ENCODE results near the gene CAMTA1. TPM values are rescaled to one million over a fixed set of nuclear protein-coding genes. Genes with fewer than 3 reads are reported as not detected.

Gene CAMTA1
- total RNA-seq, 1 experiment from 2014 or later: 69.0 TPM

DNA sequence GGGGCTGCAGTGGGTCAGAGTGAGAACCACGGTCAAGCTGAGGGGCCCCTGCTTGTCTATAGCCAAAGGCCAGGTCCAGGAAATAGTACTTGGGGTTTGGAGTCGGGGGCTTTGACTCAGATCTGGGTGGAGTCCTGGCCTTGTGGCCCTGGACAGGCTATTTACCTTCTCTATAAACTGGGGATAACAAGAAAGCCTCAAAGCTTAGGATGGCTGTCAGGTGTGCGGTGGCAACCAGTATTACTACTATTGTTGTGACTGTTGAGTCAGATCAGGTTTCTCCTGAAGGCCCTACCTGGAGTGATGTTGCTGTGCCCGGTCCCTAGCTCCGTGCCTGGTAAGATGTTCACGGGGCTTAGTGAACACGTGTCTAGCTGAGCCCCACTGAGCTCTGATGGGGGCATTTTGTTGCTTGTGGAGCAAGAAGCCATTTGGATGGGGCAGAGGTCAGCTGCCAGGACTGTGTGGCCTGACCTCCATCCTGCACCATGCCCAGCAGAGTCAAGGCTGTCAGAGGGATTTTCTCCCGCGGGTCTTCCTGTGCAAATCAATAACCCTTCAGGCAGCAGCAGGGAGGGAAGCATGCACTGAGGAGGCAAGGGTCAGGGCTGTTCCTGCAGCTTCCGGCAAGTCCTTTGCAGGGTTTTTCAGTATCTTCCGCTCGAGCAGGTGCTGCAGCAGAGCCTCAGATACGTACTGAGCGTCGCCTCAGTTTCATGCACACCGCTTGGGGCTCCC is 170.3 kb downstream of the CAMTA1 start:
- no peak for DNase-seq (ENCODE audit: low read depth)

DNA sequence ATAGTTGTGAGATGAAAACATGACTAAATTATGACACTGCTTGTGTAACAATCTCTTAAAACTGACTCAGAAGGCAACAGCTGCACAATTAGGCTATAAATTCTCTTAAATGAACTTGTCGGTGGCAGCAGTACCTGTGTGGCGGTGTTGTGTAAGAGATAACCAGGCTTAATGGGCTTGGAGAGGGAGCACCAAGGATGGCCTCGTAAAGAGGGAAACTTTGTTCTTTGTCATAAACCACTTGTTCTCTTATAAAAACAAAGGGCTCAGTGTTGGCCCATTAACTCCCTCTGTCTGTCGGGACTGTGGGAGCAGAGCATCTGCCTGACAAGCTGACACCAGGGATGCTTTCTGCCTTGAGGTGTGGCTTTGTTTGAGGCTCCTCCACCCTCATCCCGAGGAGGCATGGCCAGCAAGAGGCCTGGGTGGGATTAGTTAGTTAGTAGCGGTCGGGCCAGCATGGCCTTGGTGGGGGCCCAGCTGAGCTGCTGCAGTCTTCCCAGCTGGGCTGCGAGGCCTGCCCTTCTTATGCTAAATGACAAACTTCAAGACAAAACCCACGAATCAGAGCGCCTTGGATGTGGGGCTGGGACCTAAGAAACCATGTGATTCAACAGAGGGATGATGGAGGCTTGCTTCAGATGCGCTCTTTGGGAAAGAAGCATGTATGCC is 171.4 kb downstream of the CAMTA1 start:
- DNase-seq (ENCODE audit: low read depth): peak; percentile 38

DNA sequence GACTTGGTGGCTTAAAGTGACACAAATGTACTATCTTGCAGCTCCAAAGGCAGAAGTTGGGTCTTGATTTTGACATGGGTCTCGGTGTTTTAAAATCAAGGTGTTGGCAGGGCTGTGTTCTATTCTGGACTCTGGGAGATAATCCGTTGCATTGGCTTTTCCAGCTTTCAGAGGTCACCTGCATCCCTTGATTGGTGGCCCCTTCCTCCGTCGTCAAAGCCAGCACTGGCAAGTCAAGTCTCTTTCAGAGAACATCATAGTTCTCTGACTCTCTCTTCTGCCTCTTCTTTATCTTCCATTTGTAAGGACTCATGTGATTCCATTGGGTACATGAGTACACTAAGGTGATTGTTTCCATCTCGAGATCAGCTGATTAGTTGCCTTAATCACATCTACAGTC is 172.1 kb downstream of the CAMTA1 start:
- no peak for DNase-seq (ENCODE audit: low read depth)

DNA sequence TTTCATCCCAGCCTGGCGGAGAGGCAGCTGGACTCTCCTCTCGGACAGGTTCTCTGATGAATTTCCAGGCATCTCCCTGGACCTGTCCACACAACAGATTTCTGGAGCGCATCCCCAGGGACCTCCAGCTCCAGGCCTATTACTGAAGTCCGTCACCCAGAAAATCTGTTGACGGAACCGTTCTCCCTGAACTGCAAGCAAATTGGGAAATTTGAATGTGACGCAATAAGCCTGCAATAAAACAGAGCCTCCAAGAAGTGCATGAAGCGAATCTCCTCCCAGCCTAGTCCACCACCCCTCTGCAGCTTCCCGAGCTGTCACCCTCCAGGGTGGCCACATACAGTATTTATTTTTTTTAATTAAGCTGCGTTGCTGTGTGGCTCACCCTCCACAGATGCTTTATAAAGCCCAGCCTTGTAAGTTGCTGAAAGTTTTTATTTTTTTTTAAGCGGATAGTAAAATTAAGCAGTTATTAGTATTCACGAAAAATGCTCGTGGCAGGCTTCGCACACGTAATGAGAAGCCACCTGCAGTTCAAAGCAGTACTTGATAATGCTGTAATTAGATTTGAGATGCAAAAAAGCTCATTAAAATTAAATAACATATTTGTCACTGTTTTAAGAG is 173.3 kb downstream of the CAMTA1 start:
- DNase-seq (ENCODE audit: low read depth): no peak

DNA sequence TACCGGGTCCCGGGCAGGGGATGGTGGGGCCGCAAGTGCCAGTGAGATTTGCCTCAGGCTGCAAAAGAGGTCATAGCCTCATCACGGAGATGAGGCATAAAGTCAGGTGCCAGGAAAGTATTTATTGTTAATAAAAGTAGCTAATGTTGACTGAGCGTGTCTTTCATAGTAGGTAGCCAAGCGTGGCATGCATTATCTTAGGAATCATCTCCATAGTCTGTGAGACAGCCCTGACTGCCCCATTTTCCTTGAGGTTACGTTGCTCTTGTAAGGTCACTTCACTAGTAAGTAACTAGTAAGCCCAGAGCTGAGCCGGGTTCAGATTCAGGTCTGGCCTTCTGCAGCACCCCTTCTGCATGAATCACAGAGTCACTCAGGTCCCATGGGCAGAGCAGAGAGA is 174.2 kb downstream of the CAMTA1 start:
- DNase-seq (ENCODE audit: low read depth): no peak

DNA sequence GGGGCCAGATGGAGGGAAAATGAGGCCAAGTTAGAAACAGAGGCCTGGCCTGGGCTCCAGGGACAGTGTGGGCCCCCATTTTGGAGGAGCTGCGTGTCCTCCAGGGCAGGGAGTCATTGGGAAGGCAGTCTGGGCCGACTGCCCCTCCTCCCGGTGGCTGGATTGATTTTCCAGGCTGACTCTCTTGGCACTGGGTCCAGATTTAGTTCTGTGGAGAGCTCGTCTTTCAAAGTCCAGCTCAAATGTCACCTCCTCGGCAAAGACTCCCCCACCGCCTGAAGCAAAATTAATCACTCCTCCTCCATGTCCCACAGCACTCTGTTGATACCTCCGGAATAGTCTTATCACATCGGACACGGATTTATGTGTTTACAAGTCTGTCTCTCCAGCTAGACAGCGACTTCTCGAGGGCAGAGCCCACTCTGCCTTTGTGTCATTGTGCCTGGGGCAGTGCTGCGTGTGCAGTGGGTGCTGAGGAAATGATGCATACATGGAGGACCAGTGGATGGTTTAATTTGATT is 175.1 kb downstream of the CAMTA1 start:
- peak; percentile 43 for DNase-seq (ENCODE audit: low read depth)

DNA sequence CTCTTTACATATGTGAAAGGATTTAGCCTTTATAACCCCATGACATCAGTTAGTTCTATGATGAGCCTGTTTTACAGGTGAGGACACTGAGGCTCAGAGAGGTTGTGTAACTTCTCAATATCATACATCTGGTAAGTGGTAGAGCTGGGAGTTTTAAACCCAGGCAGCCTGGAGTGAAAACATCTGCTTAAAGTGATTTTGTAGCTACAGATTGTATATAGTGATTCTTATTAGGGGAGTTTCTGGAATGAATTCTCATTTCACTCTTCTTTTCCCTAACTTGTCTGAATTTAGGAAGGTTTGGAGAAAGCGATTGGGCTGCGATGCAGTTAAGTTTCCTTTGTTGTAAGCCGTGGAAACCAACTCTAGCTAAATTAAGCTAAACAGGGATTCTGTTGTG is 175.6 kb downstream of the CAMTA1 start:
- DNase-seq (ENCODE audit: low read depth): no peak

DNA sequence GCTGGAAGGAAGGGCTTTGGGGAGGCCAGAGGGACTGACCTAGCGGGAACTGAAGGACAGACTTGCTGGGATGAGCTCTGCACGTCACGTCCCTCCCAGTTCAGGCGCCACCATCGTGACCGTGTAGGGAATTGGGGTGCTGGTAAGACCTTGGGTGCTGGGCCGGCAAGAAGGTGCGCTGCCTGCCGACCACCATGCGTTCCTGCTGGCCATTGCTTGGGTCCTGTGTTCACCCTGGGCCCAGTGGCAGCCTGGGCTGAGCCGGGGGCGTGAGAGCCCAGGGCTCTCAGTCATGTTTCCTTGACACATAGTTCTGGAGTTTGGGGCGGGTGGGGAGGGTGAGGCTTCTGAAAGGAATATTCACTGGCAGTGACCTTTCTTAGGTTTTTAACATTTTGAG is 176.0 kb downstream of the CAMTA1 start:
- no peak for DNase-seq (ENCODE audit: low read depth)

DNA sequence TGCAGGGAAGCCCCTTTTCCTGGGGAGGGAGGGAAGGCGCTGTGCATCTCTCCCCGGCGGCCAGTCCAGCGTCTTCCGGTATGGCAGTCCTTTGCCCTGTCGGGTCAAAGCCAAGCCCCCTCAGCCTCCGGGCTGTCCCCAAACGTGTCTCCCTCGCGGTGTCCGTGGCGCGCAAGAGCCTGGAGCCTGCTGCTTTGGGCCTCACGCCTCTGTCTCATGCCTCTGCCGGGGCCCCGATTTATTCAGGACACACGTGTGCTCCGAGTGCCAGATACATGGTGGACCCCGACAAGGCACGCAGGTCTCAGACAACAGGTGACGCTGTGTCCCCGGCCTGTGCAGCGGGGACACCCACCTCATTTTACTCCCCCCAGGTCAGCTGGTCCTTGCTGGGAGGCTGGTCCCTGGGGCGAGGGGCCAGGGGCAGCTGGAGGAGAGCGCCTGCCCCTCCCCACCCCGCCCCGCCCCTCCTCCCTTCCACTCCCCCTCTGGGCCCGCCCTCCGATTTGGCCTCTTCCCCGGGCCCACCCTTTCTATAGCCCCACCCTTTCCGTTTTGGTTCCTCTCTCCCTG is 176.7 kb downstream of the CAMTA1 start:
- no peak for DNase-seq (ENCODE audit: low read depth)

DNA sequence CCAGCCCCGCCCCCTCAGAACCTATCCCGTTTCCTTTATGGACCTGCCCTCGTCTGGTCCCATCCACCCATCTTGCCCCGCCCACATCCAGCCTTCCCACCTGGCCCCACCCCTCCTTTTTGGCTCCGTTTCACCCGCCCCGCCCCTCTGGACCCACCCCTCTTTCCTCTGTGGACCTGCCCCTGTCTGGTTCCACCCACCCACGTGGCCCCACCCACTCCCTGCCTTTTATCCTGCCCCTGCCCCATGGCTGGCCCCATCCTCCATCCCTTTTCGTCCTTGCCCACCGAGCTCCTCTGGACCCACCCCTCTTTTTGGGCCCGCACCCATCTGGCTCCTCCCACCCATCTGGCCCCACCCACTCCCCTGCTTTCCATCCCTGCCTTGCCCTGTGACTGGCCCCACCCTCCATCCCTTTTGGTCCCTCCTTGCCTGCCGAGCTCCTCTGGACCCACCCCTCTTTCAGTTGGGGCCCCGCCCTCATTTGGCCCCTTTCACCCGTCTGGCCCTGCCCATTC is 177.3 kb downstream of the CAMTA1 start:
- no peak for DNase-seq (ENCODE audit: low read depth)

DNA sequence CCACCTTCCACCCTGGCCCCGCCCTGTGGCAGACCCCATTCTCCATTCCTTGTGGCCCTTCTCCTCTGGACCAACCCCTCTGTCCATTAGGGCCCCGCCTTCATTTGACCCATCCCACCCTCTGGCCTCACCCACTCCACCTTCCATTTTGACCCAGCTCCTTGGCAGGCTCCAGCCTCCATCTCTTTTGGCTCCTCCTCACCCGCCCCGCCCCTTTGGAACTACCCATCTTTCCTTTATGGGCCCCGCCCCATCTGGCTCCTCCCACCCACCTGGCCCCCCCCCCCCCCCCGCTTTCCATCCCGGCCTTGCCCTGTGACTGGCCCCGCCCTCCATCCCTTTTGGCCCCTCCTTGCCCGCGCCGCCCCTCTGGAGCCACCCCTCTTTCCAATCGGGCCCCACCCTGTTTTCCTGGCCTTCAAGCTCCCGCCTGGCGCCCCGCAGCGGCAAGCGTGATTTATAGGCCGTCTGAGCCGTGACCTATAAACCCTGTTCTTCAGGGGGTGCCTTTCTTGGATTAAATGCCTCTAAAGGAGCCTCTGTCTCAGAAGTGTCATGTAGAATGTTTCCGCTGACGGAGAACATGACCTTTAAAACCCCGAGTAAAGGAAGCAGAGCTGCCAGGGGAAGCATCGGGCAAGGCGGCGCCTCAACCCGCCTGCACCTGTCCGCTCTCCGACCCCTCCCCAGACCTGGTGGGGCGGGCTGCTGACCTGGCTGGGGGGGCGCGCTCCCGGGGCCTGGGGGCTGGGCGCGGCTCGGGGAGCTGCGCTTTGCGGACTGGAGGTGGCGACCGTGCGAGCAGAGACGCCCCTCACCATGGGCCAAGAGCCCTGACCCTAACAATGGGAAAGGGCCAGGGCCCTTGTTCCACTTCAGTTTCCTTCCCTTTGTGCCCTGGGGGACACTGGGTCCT is 178.0 kb downstream of the CAMTA1 start:
- no peak for DNase-seq (ENCODE audit: low read depth)

DNA sequence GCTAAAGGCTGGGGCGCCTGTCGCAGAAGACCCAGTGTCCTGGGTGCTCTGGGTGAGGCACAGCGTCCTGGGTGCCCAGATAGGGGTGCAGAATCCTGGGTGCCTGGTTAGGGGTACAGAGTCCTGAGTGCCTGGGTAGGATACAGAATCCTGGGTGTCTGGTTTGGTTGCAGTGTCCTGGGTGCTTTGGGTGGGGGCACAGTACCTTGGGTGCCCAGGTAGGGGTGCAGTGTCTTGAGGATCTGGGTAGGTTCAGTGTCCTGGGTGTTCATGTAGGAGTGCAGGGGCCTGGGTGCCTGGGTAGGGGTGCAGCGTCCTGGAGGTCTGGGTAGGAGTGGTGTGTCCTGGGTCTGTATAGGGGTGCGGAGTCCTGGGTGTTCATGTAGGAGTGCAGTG is 178.7 kb downstream of the CAMTA1 start:
- no peak for DNase-seq (ENCODE audit: low read depth)

DNA sequence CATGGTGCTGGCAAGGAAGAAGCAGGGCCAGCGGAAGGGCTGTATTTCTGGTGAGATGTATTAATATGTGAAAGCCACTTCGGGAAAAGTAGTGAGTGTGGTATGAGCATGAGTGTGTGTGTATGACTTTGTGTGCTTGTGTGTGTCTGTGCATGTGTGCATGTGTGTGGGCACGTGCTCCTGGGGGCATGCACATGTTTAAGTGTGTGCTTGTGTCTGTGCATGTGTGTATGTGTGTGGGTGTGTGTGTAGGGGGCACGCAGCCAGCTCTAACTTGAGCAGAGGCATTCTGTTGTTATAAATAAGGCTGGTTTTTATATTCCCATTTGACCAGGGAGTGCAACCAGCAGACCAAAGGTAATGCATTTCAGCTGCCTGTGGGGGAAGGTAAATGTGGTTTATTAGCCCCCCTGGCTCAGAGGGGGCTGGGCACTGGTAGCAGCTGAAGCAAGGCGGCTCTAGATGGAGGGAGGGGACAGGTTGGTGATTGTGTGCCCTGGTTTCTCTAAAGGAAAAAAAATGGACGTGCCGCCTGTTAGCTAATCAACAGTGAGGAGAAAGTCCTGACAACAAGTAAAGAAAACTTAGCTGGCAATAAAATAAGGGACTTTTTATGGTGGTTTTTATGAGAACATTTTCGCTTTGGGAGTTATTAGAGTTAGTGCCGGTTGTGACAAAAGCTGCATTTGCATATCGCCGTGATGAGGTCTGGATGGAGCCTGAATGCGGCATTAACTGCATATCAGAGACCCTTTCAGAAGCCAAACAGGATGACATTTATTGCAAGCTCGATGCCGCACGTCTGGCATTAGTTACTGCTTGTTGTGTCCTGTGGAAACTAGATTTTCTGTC is 180.1 kb downstream of the CAMTA1 start:
- DNase-seq (ENCODE audit: low read depth): no peak

DNA sequence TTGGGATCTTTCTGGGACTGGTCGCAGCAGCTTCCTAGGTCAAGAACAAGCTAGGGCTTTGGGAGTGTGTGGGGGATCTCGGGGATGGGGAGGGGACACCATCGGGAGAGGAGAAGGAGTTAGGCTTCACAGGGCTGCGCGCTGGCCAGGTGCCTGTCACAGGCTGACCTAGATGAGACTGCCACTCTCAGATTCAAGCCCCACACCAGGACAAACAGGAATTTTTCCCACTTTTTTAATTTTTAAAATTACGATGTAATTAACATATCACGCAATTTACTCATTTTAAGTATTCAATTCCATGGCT is 180.6 kb downstream of the CAMTA1 start:
- no peak for DNase-seq (ENCODE audit: low read depth)

DNA sequence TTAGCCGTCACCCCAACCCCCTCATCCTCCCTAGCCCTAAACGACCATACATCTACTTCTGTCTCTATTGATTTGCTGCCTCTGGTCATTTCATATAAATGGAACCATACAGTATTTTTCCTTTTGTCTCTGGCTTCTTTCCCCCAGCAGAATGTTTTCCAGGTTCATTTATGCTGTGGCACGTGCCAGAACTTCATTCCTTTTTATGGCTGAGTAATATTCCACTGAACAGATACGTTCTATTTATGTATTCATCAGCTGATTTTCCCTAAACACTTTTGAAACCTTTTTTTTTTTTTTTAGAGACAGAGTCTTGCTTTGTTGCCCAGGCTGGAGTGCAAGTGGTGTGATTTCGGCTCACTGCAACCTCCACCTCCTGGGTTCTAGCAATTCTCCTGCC is 181.1 kb downstream of the CAMTA1 start:
- DNase-seq (ENCODE audit: low read depth): no peak

DNA sequence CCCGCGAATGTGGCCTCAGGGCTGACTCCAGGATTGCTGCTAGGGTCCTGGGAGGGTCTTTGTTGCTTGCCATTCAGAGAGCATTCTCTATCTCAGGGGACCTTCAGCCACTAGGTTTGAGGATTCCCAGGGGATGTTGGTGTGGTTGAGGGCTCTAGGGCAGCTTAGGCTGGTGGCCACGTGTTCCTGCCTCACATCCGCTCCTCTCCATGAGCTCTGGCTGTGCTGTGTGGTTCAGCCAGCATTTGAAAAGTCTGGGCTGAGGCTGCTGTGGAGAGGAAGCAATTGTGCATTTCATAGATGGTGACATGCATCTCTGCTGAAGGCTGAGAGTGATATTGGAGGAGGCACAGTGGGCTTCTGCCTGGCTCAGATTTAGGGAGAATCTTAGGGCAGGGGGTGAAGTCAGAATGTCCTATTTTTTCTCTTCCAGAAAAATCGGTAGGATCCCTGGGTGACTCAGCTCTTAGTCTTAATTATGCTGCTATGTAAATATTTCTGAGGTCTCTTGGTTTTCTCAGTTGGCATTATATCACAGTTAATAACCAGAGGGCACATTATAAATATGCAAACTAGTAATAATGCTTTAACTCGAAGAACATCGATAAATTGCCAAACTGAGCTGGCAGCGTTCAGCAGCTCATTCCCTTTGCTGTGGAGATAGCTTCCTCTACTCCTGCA is 182.3 kb downstream of the CAMTA1 start:
- no peak for DNase-seq (ENCODE audit: low read depth)

DNA sequence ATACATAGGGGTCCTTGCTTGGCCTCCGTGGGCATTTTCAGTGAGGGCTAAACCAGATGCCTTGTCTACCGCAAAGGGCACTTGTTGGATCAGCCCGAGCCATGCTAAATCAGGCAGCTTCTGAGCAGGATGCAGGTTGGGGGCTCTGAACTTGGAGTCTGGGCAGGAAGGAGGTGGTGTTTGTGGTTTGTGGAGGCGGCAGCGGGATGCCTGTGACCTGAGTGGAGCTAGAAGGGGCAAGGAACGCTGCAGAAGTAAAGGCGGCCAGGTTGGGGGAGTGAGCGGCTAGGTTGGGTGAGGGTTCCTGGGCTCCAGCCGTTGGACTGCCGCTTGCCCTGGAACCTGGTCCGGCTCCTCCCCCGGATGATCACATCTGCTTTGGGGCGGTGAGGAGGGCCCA is 183.9 kb downstream of the CAMTA1 start:
- DNase-seq (ENCODE audit: low read depth): no peak

DNA sequence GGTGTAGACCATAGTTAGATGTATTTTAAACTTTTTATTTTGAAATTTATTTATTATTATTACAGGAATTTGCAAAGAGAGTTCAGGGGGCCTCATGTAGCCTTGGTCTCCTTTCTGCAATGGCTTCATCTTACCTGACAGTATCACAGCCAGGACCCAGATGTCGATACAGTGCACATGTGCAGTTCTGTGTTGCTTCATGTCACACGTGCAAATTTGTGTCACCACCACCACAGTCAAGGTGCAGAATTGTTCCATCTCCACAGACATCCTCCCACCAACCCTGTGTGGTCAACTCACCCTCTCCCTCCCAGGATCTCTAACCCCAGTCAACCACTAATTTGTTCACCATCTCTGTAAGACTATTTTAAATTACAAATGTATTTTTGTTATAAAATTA is 184.5 kb downstream of the CAMTA1 start:
- no peak for DNase-seq (ENCODE audit: low read depth)

DNA sequence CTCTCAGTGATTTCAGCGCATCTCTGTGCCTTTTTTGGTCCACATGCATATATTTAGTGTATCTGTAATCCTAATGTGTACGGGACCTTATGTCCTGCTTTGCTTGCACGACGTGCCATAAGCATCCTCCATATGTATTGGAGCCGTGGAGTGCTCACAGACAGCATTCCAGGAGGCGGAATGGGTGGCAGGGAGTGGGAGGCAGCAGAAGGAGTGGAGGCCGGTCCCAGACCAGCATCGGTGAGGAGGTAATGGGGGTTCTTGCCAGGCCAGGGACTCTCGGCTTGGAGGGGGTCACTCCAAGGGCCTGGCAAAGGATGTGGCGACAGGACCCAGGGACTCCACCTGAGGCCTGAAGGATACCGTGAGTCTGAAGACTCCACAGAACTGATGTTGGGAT is 185.0 kb downstream of the CAMTA1 start:
- no peak for DNase-seq (ENCODE audit: low read depth)

DNA sequence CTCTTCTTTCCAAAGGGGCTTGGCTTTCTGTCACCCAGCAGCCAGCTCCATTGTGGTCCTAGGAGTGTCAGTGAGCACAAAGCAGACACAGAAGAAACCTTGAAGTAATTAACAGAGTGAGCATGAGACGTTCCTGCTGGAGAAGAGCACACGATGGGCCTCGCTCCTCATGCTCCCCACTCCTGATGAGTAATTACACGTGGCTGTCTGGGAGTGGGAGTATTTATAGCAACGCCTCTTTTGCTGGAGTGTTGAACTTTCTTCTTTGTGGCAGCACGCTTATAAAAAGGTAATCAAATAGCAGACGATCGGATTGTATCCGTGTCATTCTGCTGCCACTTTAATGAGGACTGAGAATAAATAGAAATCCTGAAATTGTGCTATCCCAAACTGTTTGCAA is 185.8 kb downstream of the CAMTA1 start:
- no peak for DNase-seq (ENCODE audit: low read depth)

Measured in LHCN-M2 (cell line).